HG03108 (cell line): ENCODE measurements around the gene AURKAIP1.

ENCODE experiments used
- ATAC-seq: cut with Tn5 transposase; IDR thresholded peaks from one replicate; pipeline ENCODE4 v1.9.1; 2021; ENCODE audit warnings: moderate library complexity; ENCODE audit not compliant: unreplicated experiment

The AURKAIP1 gene

GRCh38 chr1:1335283-1335682 lies 39.7 kb downstream of the AURKAIP1 start:
- no peak for ATAC-seq

GRCh38 chr1:1334835-1335234 lies 40.2 kb downstream of the AURKAIP1 start:
- no peak for ATAC-seq

- no peak for ATAC-seq
Measured at GRCh38 chr1:1333551-1334241, 41.3 kb downstream of the AURKAIP1 start.

- ATAC-seq: no peak
Measured at GRCh38 chr1:1332774-1333480, 42.1 kb downstream of the AURKAIP1 start.

- no peak for ATAC-seq
Measured at GRCh38 chr1:1332031-1332755, 42.8 kb downstream of the AURKAIP1 start.

GRCh38 chr1:1331068-1331965 lies 43.7 kb downstream of the AURKAIP1 start, which contains the start of gene TAS1R3:
Gene TAS1R3, plus strand, starts transcription at chr1:1331280. Its CDS starts 66 bp downstream, at chr1:1331346.
- ATAC-seq: no peak

- no peak for ATAC-seq
Measured at GRCh38 chr1:1330366-1331067, 44.5 kb downstream of the AURKAIP1 start.

GRCh38 chr1:1329304-1330210 lies 45.5 kb downstream of the AURKAIP1 start:
- ATAC-seq: no peak

- no peak for ATAC-seq
Measured at GRCh38 chr1:1328254-1328653, 46.8 kb downstream of the AURKAIP1 start.

- ATAC-seq: no peak
Measured at GRCh38 chr1:1327291-1327690, 47.7 kb downstream of the AURKAIP1 start.

GRCh38 chr1:1326075-1326605 lies 48.9 kb downstream of the AURKAIP1 start:
- no peak for ATAC-seq

GRCh38 chr1:1325288-1326074 lies 49.5 kb downstream of the AURKAIP1 start:
- ATAC-seq: no peak

GRCh38 chr1:1324524-1325287 lies 50.3 kb downstream of the AURKAIP1 start, which contains the start of the genes CPTP and INTS11:
Gene CPTP, plus strand, starts transcription at chr1:1324802. Its CDS starts 2,109 bp downstream, at chr1:1326911.
Gene INTS11, minus strand, starts transcription at chr1:1324660. Its CDS starts 52 bp downstream, at chr1:1324608.
- peak; percentile 67 for ATAC-seq

- ATAC-seq: peak; percentile 23
Measured at GRCh38 chr1:1324084-1324523, 50.9 kb downstream of the AURKAIP1 start.
